ENCODE measurements around the gene CHST15. TPM values are rescaled to one million over a fixed set of nuclear protein-coding genes. Genes with fewer than 3 reads are reported as not detected.

Gene CHST15
- total and polyA plus RNA-seq, 2 of the 8 experiments (the other 6 are each of a cell fraction or from before 2014, with no cell fraction given), result 8.8 to 9.1 TPM

DNA sequence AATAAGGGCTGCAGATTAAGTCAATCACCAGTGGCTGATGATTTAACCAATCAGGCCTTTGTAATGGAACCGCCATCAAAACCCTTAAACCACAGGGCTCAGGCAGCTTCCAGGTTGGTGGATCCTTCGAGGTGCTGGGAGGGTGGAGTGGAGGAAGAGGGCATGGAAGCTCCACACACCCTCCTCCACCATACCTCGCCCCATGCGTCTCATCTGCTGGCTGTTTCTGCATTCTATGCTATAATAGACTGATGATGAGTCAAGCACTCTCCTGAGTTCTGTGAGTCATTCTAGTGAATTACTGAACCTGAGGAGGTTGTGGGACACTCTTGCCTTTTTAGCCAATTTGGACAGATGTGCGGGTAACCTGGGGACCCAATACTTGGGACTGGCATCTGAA is 43.9 kb downstream of the CHST15 start (continued):
- TF ChIP-seq KDM4A (IDR thresholded peaks at IDR 0.05; ENCODE audit: low read depth, low read length, severe bottlenecking) (no peak), KDM1A (IDR thresholded peaks at IDR 0.05; ENCODE audit: borderline replicate concordance, low read length) (no peak), SP2 (IDR thresholded peaks at IDR 0.05; ENCODE audit: low read length) (no peak), KDM5A (IDR thresholded peaks at IDR 0.05; ENCODE audit: low read length) (no peak), MAX (IDR thresholded peaks at IDR 0.05) (no peak), TCF12 (IDR thresholded peaks at IDR 0.05; ENCODE audit: low read depth, low read length) (no peak), TAF1 (IDR thresholded peaks at IDR 0.05; ENCODE audit: low read depth, low read length) (no peak), NRF1 (IDR thresholded peaks at IDR 0.05; ENCODE audit: low read depth, low read length) (no peak)
